Heart left ventricle (tissue), 13 donors: ENCODE data around the gene PPP3R2.

ENCODE experiments used
- POLR2A ChIP-seq, 2 donors: fragments of 450-650 bp; IDR thresholded peaks; one replicate each; pipeline ENCODE4 v1.6.1; 2017; ENCODE audit warnings: antibody characterized with exemption in 2 of 2, mild to moderate bottlenecking in 2 of 2, moderate library complexity in 2 of 2
- TF ChIP-seq, protein P1 (sequence below), 12 donors: fragments of 200-600 bp; sonication (generic) in 4 of 12; IDR thresholded peaks; one replicate each; pipeline versions ENCODE4 v1.5.0 to v1.8.0; 2018 to 2022; ENCODE audit warnings: antibody characterized with exemption in 12 of 12, mild to moderate bottlenecking in 5 of 12
- donor health status: ischemic (EF 13 %, LVEDD 7.1; RV severe dilation, severe dysfunction).
- donor health status: DM: no; HTN: yes; CAD: no.
- donor health status: DM: no; HTN: no; CAD: no.
- donor health status: ischemic (EF 25% LVEDD 6.9; RV normal size, moderate dysfunction).
- donor health status: ischemic (EF 25% LVEDD 5.7; RV mildly dilated, moderate dysfunction).
- donor health status: ischemic (EF 35%, LVEDD 5.7; RV mildly dilated, moderate dysfunction).
- donor health status: nonischemic (EF 11% LVEDD 7.7; RV severe dilation, severe dysfunction).
- donor health status: DM: yes; HTN: yes; CAD: no.
- donor health status: PGD.
- donor health status: ischemic (EF 29% LVEDD 5.4; RV normal size, mild dysfunction).
- donor health status: nonischemic (EF 23%, LVEDD 6.1; RV moderate dilation, normal function).

DNA sequence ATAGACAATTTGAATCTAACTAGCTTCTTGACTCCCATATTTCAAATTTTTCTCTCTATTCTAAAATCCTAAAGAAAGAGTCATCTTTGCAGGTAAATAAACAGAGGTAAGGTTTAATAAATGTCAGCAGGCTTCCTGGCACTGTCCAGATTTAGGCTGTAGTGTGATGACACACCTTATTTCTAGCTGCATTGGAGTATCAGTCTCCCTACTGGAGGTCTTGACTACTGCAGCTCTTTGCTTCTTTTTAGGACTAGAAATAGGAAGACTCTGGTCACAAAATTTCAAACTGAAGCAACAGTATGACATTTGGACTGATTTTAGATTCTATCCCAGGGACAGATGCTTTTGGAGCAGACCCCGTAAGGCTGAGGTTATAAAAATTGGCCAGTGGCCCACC is 40.7 kb upstream of the PPP3R2 start:
- no peak for TF ChIP-seq POLR2A (IDR thresholded peaks at IDR 0.05)
- TF ChIP-seq, protein P1, sequence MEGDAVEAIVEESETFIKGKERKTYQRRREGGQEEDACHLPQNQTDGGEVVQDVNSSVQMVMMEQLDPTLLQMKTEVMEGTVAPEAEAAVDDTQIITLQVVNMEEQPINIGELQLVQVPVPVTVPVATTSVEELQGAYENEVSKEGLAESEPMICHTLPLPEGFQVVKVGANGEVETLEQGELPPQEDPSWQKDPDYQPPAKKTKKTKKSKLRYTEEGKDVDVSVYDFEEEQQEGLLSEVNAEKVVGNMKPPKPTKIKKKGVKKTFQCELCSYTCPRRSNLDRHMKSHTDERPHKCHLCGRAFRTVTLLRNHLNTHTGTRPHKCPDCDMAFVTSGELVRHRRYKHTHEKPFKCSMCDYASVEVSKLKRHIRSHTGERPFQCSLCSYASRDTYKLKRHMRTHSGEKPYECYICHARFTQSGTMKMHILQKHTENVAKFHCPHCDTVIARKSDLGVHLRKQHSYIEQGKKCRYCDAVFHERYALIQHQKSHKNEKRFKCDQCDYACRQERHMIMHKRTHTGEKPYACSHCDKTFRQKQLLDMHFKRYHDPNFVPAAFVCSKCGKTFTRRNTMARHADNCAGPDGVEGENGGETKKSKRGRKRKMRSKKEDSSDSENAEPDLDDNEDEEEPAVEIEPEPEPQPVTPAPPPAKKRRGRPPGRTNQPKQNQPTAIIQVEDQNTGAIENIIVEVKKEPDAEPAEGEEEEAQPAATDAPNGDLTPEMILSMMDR (IDR thresholded peaks at IDR 0.05) = no peak
